Stimulated activated CD8-positive, alpha-beta memory T cell treated with anti-CD3 and anti-CD28 coated beads, Interleukin-15, amount 100 ng/mL, for 24 hours (primary cell): ENCODE data around the gene PPP1R7.

Experiments
- DNase-seq: peaks from one replicate; pipeline ENCODE4 v3.0.0-alpha.2; 2020; ENCODE audit warnings: low read depth

The PPP1R7 gene

GRCh38 chr2:241228860-241229516 lies 78.7 kb downstream of the PPP1R7 start:
- no peak for DNase-seq

DNA sequence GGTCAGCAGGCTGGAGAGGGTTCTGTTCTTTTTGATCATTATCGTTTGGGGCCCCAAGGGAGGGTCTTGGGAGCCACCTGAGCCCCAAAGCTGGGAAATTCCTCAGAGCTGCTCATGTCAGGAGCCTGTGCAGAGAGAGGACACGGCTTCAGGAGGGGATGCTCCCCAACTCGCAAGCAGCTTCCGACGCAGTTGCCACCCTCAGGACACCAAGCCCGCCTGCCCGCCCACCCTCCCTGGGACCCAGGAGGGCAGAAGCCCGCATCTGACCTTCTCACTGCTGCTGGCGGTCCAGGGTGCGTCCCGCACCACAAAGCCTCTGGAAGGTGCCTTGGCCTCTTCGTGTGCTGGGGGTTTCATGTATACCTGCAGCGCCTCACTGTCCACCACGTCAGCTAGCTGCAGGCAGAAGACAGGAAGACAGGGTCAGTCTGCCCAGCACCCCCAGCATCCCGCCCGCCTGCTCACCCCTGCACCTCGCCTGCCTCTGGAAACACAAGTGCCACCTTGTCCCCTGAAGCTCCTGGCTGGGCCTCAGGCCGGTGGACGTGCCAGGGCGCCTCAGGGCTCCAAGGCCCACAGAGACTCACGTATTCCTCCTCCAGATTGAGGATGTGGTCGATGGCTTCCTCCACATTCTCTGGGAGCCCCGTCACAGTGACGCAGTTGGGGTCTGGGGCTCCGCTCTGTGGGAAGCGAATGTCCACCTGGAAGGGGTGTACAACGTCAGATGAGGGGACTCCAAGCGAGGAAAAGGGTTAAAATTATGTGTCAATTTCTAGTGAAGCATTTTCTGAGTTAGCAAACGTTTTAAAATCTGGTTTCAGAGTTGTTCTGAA lies 79.5 kb downstream of the PPP1R7 start:
- DNase-seq, result no peak

GRCh38 chr2:241230435-241230834 lies 80.2 kb downstream of the PPP1R7 start:
- DNase-seq, result no peak

GRCh38 chr2:241232736-241233575 lies 82.7 kb downstream of the PPP1R7 start:
- no peak for DNase-seq
